Amygdala (tissue), 56 donors: ENCODE data around the gene KTI12.
"Not testable (repeated sequence)": the region's sequence is repeated elsewhere in the genome, so short reads cannot be mapped to it uniquely, and the experiment has no call there.

Experiments
- DNase-seq, 56 donors: peaks; one replicate each; lab custom pipeline; 2025; lab: John Stamatoyannopoulos, UW

KTI12 gene, protein sequence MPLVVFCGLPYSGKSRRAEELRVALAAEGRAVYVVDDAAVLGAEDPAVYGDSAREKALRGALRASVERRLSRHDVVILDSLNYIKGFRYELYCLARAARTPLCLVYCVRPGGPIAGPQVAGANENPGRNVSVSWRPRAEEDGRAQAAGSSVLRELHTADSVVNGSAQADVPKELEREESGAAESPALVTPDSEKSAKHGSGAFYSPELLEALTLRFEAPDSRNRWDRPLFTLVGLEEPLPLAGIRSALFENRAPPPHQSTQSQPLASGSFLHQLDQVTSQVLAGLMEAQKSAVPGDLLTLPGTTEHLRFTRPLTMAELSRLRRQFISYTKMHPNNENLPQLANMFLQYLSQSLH

DNA sequence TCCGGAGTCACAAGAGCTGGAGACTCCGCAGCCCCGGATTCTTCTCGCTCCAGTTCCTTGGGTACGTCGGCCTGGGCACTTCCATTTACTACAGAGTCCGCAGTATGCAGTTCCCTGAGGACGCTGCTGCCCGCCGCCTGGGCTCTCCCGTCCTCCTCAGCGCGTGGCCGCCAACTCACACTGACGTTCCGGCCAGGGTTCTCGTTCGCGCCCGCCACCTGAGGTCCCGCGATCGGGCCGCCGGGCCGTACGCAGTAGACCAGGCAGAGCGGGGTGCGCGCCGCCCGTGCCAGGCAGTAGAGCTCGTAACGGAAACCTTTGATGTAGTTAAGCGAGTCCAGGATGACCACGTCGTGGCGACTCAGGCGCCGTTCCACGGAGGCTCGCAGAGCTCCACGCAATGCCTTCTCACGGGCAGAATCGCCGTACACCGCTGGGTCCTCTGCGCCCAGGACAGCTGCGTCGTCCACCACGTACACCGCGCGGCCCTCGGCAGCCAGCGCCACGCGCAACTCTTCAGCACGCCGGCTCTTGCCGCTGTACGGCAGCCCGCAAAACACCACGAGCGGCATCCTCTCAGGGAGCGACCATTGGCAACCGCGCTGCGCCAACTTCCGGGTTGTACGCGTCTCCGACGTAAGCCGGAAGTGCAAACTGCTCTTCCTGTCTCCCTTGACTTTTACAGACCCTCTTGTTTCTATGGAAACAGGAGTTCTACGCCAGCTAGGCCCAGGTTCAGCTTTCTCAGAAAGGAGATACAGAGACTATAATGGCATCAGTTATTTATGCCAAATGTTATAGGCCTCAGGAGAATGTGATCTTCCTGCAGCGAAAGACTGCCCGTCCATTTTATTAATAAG, at the start of gene KTI12:
KTI12 (minus strand) TSS at position 621 of the 860 bp plus-strand sequence; CDS start at position 572, 49 bp downstream.
- DNase-seq: peak in 55 of 56 donors; percentile 28 to 91 (median 73)

DNA sequence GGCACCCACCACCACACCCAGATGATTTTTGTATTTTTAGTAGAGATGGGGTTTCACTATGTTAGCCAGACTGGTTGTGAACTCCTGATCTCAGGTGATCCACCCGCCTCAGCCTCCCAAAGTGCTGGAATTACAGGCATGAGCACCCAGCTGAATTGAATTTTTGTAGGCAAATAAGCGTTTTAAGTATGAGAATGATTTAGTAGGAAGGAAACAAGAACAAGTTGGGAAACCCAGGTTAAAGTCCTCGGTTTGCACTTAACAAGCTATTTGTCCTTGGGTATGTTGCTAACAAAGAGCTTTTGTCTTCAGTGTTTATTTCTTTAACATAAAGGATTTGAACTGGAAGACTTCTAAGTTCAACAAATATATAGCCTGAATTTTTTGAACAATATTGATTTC, 46.4 kb upstream of the KTI12 start:
- no peak for DNase-seq

DNA sequence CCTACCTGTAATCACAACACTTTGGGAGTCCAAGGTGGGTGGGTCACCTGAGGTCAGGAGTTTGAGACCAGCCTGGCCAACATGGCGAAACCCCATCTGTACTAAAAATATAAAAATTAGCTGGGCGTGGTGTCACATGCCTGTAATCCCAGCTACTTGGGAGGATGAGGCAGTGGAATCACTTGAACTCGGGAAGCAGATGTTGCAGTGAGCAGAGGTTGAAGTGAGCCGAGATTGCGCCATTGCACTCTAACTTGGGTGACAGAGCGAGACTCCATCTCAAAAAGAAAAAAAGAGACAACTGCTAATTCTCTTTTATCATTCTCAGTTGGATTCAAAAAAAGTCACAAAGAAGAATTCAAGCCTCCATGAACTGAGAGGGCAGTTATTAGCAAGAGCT, 43.7 kb upstream of the KTI12 start:
- not testable (repeated sequence) for DNase-seq

DNA sequence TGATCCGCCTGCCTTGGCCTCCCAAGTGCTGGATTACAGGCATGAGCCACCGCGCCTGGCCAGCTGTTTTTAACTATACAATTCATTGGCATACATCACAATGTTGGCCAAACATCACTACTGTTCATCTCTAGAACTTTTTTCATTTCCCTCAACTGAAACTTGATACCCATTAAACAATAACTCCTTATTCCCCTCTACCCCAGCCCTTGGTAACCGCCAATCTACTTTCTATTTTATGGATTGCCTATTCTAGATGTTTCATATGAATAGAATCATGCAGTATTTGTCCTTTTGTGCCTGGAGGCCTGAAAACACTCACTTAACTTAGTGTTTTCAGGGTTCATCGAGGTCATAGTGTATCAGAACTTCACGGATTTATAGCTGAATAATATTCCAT, 38.7 kb upstream of the KTI12 start:
- no peak for DNase-seq

DNA sequence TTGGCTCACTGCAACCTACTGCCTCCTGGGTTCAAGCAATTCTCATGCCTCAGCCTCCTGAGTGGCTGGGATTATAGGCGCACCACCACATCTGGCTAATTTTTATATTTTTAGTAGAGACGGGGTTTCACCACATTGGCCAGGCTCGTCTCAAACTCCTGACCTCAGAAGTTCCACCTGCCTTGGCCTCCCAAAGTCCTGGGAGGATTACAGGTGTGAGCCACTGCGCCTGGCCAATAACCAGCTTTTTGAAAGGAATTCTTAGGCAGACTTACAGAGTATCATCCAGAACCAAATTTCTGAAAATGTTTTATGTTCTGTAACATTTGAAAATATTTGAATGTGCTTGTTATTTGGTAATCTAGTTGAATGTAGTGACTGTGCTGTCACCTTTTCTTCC, 37.1 kb upstream of the KTI12 start:
- no peak for DNase-seq

DNA sequence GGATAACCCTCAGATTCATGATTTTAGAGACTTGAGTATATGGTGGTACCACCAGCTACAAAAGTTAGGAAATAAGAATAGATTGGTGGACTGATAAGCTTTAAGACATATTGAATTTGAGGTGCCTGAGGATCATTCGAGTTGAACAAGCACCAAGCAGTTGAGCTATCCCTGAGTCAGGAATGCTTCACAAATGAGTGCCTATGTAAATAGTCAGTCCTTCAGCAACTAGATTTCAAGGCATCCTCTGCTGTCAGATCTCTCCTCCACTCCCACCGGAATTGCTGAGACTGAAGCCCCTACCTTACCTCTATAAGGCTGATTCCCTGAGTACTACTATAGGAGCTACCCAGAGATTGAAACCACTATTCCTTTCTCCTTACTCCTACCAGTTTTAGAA, 29.6 kb upstream of the KTI12 start:
- no peak for DNase-seq

DNA sequence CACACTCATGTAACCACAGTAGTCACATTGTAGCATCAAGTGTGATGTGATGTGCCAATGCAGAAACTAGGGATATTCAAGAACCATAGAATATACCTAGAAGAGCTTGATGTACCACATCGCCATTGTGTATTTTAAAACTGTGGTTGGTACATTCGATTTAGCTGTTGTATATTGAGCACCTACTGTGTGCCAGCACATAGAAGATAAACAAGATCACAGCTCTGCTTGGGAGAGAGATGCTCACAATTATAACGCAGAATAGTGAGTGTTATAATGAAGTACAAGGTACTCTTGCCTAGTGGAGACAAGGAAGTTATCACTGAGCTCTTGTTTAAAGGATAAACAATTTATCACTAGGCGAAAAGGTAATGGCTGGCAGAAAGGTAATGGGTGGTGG, 27.2 kb upstream of the KTI12 start:
- DNase-seq: no peak

DNA sequence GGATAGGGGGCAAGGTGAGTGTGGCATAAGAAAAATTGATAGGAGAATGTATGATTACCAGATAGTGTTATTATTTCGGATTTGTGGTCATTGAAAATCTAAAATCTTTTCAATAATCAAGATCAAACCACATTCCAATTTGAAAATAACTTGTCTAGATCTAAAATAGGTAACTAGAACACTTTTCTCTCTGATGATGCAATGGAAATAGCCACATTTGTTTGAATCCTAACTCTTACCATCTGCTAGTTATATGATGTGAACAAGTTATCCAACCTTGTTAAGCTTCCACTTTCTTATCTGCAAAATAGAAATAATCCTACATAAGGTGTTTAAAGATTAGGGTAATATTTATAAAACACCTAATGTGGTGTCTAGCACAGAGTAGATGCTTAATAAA, 26.3 kb upstream of the KTI12 start:
- no peak for DNase-seq

DNA sequence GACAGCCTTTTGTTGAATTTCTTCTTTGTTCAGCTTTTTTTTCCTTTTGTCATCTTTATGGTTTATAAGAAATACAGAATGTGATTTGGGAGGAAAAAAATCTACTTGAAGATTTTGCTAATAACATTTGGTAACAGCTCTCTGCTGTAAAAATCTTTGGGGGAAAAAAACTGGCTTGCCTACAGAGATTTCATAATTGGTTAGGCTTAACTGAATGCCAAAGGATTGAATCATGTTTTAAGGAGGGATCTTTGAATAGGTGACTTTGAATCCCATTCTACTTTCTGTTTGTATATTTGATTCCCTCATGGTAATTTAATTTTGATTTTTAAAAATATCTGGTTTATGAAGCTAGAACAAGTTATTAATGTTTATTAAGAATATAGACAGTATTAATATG, 25.7 kb upstream of the KTI12 start:
- DNase-seq: no peak

DNA sequence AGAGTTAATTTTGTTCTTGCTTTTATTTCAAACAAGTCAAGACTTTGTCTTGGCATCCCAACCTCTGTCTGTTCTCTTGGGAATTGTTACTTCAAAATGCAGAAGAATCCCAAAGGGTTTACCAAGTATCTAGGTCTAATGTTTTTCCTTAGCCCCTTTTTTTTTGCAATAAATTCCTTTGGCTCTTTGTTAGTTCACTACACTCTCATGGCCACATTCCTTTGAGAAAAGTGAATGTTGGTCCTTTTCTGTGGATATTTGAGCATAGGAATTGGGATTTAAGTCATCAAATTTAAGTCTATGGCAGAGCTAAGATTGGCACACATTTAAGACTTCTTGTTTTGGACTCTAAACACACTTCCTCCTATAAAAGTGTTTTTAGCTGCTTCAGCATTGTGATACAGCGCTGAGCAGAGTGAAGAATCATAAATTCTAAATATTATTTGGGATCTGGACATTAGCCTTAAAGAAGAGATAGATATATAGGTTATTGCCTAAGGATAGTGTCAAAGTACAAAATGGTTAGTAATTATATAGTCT, 24.3 kb upstream of the KTI12 start:
- no peak for DNase-seq

DNA sequence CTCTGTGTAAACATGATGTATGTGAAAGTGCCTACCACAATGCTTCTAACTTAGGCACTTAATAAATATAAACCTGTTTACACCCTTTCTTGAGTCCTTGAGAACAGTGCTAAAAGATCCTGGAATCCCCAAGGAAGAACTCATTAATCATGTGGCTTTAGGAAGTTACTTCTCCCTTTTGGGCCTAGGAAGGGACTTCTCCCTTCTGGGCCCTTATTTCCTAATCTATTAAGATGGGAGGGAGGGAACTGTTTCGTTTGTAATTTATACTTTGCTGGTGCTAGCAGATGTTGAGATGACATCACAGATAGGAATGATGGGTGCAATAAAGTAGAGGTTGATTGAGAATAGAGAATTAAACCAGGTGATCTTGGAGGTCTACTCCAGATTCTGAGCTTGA, 23.6 kb upstream of the KTI12 start:
- DNase-seq: no peak

DNA sequence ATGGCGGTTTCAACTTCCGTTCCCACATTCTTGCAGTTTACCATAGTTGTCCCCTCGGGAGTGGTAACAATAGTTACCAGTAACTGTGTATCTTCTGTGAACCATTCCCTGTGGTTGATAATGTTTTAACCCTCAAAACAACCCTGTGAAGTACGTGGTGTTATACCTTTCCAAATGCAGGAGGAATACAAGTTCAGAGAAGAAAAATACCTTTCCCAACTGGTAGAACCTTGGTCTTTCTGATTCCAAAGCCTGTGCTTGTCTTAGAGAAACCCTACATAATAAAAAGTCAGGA, 23.3 kb upstream of the KTI12 start:
- no peak for DNase-seq

DNA sequence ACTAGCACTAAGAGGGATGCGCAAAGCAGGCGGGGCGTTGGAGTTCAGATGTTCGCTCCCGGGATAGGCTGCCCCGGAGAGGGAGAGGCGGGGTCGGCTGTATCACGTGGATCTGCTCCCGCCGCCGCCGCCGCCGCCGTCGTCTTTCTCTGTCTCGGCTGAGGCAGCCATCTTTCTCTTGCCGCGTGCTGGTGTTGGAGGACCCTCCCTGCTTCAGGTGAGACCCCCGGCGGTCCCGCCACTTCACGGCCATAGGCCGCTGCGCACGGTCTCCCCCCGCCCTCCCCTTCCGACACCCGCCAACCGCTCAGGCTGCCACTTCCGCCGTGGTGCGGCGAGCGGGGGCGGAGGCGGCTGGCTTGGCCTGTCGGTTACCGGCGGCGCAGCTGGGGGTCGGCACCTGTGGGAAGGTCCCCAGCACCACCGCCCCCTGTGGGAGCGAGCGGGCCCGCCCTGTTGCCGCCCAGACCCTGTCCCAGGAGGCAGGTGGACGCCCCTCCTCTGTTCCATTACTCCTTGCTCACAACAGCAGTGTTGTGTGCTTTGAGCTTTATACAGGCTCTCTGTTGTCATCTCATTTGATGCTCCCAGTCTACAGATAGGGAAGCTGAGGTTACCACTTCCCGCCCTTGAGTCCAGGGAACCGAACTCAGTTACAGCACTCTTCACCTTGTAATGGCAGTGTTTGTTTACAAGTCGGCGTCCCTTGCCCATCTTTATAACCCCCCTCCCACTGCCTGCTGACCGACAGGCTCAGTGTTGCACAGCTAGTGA, 22.7 kb upstream of the KTI12 start, which contains the start of gene BTF3L4:
BTF3L4 (plus strand) TSS at position 133 of the 774 bp plus-strand sequence. CDS start 3,553 bp downstream, outside the sequence.
- DNase-seq: peak; percentile 47 to 97 (median 93)

DNA sequence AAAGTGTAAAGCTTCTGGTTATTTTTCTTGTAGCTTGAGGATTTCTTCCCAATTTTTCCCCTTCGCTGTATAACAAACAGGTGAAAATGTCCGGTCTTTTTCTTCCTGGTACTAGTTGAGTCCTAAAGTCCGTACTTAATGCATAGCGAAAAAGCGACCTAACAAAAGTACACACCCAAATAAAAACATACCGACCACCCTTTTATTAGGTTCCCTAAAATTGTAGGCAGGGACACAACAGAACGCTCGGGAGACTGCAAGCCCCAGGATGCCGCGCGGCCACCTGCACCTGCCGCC, 22.2 kb upstream of the KTI12 start:
- no peak for DNase-seq

DNA sequence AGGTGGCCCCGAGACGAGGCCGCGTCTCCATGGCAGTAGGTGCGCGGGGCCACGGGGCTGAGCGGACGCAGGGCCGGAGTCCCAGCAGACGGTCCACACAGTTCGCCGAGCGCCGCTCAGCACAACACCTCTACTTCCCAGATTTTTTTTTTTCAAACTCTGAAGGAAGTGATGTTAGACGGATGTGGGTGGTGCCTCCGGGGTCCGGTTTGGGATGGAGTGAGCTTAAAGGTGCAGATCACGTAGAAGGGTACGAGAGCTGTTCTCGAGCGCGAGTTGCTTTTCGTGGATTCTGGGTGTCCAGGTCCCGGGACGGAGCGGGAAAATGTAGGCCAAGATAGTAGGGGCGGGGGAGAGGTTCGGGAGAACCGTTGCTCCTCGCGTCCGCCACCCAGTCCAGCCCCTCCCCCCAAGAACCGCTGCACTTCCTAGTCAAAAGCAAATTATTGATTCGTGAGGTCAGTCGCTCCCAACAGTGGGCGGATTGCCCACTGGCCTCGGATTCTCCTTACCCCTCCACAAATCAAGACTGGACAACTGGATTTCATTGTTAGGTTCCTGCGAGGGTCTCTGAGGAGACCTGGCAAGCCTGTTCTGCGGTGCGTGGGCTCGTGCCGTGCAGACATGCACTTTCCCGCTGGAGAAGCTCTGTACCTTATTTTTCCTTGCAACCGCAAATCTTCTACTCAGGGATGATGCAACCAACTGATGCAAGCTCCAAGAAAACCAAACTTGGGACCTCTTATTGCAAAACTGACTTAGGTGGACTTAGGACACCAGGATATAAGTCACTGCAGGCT, 21.7 kb upstream of the KTI12 start, which contains the start of gene TXNDC12:
TXNDC12 (minus strand) TSS at position 126 of the 800 bp plus-strand sequence; CDS start at position 31, 95 bp downstream.
- DNase-seq: peak; percentile 9 to 89 (median 71)

DNA sequence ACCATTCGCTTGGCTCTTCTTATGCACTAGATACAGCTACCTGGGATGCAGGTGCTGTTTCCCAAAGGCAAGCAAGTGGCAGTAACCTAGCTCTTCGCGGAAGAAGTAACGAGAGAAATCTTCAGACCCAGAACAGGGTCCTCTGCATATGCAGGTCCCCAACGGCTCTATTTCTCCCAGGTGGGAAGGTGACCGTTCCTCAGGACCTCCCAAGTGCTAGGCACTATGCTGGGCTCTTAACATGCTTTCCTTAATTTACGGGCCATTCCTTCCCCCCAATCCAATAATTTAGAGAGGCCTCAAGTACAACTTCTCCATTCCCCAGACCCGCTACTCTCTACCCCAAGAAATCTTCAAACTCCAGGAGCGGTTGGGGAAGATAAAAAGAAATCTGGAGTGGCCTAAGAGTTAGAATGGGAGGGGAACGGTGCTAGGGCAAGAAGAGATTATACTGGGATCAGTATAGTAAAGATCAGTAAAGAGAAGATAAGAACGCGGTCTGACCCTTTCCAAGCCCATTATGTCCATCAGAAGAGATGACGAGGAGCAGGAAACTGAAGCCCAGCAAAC, 21.0 kb upstream of the KTI12 start:
- DNase-seq: no peak

DNA sequence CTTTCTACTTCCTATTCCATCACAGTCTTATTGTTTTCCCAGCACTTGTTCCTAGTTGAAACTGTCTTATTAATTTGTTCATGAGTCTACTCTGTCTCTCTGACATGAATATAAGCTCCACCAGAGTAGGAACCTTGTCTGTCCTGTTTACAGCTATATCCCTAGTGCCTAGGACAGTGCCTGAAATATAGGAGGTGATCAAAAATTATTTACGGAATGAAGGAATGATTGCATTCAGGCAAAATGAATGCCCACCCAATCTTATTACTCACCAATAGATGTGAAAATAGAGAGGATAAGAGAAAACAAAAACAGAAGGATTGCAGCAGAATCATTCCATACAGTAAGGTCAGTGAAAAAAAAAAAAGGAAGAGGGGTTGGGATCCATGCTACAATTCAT, 20.3 kb upstream of the KTI12 start:
- DNase-seq: no peak

DNA sequence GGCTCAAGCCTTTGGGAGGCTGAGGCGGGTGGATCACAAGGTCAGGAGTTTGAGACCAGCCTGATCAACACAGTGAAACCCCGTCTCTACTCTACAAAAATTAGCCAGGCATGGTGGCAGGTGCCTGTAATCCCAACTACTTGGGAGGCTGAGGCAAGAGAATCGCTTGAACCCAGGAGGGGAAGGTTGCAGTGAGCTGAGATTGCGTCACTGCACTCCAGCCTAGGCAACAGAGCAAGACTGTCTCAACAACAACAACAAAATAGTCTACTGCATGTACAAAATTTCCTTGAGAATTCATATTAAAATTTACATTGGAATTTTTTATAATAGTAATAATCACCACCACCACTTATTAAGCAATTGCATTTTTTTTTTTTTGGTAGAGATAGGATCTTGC, 15.7 kb upstream of the KTI12 start:
- DNase-seq: not testable (repeated sequence)

DNA sequence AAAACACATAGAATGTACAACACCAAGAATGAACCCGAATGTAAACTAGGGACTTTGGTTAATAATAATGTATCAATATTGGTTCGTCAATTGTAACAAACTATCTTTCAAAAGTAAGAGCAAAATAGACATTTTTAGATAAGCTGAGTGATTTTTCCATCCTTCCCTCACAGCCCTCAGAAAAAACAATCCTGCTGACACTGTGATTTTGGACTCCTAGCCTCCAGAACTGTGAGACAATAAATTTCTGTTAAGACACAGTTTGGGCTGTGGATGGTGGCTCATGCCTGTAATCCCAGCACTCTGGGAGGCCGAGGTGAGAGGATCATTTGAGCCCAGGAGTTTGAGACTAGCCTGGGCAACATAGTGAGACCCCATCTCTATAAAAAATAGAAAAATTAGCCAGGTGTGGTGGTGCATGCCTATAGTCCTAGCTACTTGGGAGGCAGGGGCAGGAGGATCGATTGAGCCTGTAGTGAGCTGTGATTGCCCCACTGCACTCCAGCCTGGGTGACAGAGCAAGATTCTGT, 12.1 kb upstream of the KTI12 start:
- not testable (repeated sequence) for DNase-seq
